Mesothelial cell of epicardium (in vitro differentiated cells): ENCODE measurements around the gene PCDHGB3. TPM values are rescaled to one million over a fixed set of nuclear protein-coding genes. Genes with fewer than 3 reads are reported as not detected.
"Not testable (repeated sequence)": the region's sequence is repeated elsewhere in the genome, so short reads cannot be mapped to it uniquely, and the experiment has no call there.

Experiments
- DNase-seq, 2 experiments: peaks; one replicate each; pipeline ENCODE4 v3.0.0; 2021; ENCODE audit warnings: low spot score in 2 of 2; ENCODE audit not compliant: unreplicated experiment in 2 of 2
- H3K27ac Mint-ChIP-seq: 2 replicates; pipeline ENCODE4 v1.8.0; 2021; ENCODE audit warnings: mixed read lengths
- H3K27me3 Mint-ChIP-seq: 2 replicates; pipeline ENCODE4 v1.8.0; 2021; ENCODE audit warnings: low read depth, mixed read lengths
- H3K36me3 Mint-ChIP-seq: 2 replicates; pipeline ENCODE4 v1.8.0; 2021; ENCODE audit warnings: mixed read lengths
- H3K4me1 Mint-ChIP-seq: 2 replicates; pipeline ENCODE4 v1.8.0; 2021; ENCODE audit warnings: mixed read lengths
- H3K4me3 Mint-ChIP-seq: 2 replicates; pipeline ENCODE4 v1.8.0; 2021; ENCODE audit warnings: mild to moderate bottlenecking, moderate library complexity, mixed read lengths
- H3K9me3 Mint-ChIP-seq: 2 replicates; pipeline ENCODE4 v1.8.0; 2021; ENCODE audit warnings: mixed read lengths
- CTCF ChIP-seq: fragments of 200-600 bp; sonication (generic); IDR thresholded peaks from one replicate; pipeline ENCODE4 v1.5.0; 2021; ENCODE audit warnings: antibody characterized with exemption; ENCODE audit not compliant: unreplicated experiment
- total RNA-seq: library from RNA; stranded (reverse); gene quantifications from 3 replicates; pipeline ENCODE4 v1.2.1, GENCODE V29; 2021

The PCDHGB3 gene
- total RNA-seq: 0.59 to 0.74 TPM (median 0.64 TPM) in 3 replicates

- Mint-ChIP-seq H3K4me1 (no peaks in the 10 kb centered on the region), H3K9me3 (peaks cover 72% of the 10 kb centered on the region), H3K27ac (no peak within 1 kb of the TSS), H3K36me3 (peaks cover 9% of the 10 kb centered on the region), H3K4me3 (no peak within 1 kb of the TSS), H3K27me3 (no peaks in the 10 kb centered on the region)
- TF ChIP-seq CTCF: no peak
- no peak for DNase-seq
Observed at GRCh38 chr5:141369994-141370848, at the start of gene PCDHGB3. PCDHGB3 (plus strand) TSS chr5:141370242; CDS start chr5:141370395, 153 bp downstream.

GRCh38 chr5:141322261-141322660, 47.8 kb upstream of the PCDHGB3 start:
- H3K4me1 Mint-ChIP-seq: peaks cover 6% of the 10 kb centered on the region
- H3K36me3 Mint-ChIP-seq: peaks cover 36% of the 10 kb centered on the region
- peak overlapping the region; percentile 20 for H3K4me3 Mint-ChIP-seq
- DNase-seq: no peak
- H3K27me3 Mint-ChIP-seq: no peaks in the 10 kb centered on the region
- peaks cover 63% of the 10 kb centered on the region for H3K9me3 Mint-ChIP-seq
- no peak for TF ChIP-seq CTCF
- no peak overlapping the region for H3K27ac Mint-ChIP-seq

GRCh38 chr5:141326088-141326854, 43.8 kb upstream of the PCDHGB3 start:
- TF ChIP-seq CTCF: no peak
- Mint-ChIP-seq H3K9me3 (peaks cover 60% of the 10 kb centered on the region), H3K36me3 (peaks cover 9% of the 10 kb centered on the region), H3K27me3 (no peaks in the 10 kb centered on the region), H3K27ac (peak overlapping the region; percentile 48), H3K4me1 (no peaks in the 10 kb centered on the region), H3K4me3 (peak overlapping the region; percentile 58)
- no peak for DNase-seq

GRCh38 chr5:141328231-141328630, 41.8 kb upstream of the PCDHGB3 start:
- Mint-ChIP-seq H3K9me3 (peaks cover 58% of the 10 kb centered on the region), H3K36me3 (peaks cover 6% of the 10 kb centered on the region), H3K27me3 (no peaks in the 10 kb centered on the region), H3K27ac (no peak overlapping the region), H3K4me3 (no peak overlapping the region), H3K4me1 (no peaks in the 10 kb centered on the region)
- no peak for TF ChIP-seq CTCF
- DNase-seq: no peak

GRCh38 chr5:141330299-141331080, 39.6 kb upstream of the PCDHGB3 start, which contains the start of gene PCDHGA1:
PCDHGA1 (plus strand) TSS chr5:141330514.
- no peak for DNase-seq
- no peaks in the 10 kb centered on the region for H3K4me1 Mint-ChIP-seq
- no peak for TF ChIP-seq CTCF
- H3K9me3 Mint-ChIP-seq: peaks cover 68% of the 10 kb centered on the region
- H3K36me3 Mint-ChIP-seq: peaks cover 8% of the 10 kb centered on the region
- H3K27me3 Mint-ChIP-seq: no peaks in the 10 kb centered on the region
- H3K27ac Mint-ChIP-seq: no peak within 1 kb of the TSS
- H3K4me3 Mint-ChIP-seq: no peak within 1 kb of the TSS

GRCh38 chr5:141332571-141332970, 37.5 kb upstream of the PCDHGB3 start:
- H3K9me3 Mint-ChIP-seq: peaks cover 70% of the 10 kb centered on the region
- H3K4me3 Mint-ChIP-seq, H3K27ac Mint-ChIP-seq, DNase-seq, H3K4me1 Mint-ChIP-seq, H3K27me3 Mint-ChIP-seq, H3K36me3 Mint-ChIP-seq: not testable (repeated sequence)
